SK-N-SH (cell line): ENCODE data around the gene IQCN. TPM values are rescaled to one million over a fixed set of nuclear protein-coding genes. Genes with fewer than 3 reads are reported as not detected.

ENCODE experiments used
- CTCF ChIA-PET: fragments of 300-600, 350-600 bp; formaldehyde crosslinking; extraction: SDS; loops from one replicate; lab custom pipeline; 2021; lab: Yijun Ruan, JAX
- POLR2A ChIA-PET: fragments of 350-600 bp; sonication (Branson Sonifier 250); formaldehyde crosslinking; extraction: SDS; loops from one replicate; lab custom pipeline; 2020; ENCODE audit warnings: antibody characterized with exemption, inconsistent platforms; lab: Yijun Ruan, JAX
- DNase-seq: peaks from one replicate; pipeline ENCODE4 v3.0.0; 2012
- H2AFZ ChIP-seq: fragments of 200-600 bp; sonication (generic); 2 replicates; pipeline ENCODE4 v1.8.1; 2016; ENCODE audit warnings: antibody characterized with exemption, mild to moderate bottlenecking, low read depth
- H3F3A ChIP-seq: fragments of 200-600 bp; sonication (generic); replicated peaks from 2 replicates; pipeline ENCODE3; 2016; ENCODE audit warnings: antibody characterized with exemption, mild to moderate bottlenecking; ENCODE audit not compliant: insufficient read depth
- H3K27ac ChIP-seq, 2 experiments: fragments of 200-500 bp in 1 of 2; fragments of 200-600 bp in 1 of 2; sonication (Bioruptor generic) in 1 of 2; sonication (generic), shearing (Covaris generic) in 1 of 2; 2 replicates each; pipeline versions ENCODE4 v1.5.1 to v1.6.1; 2014 to 2016; ENCODE audit warnings: low read depth in 2 of 2, inconsistent platforms in 1 of 2, low read length in 1 of 2, mild to moderate bottlenecking in 1 of 2, mixed read lengths in 1 of 2
- H3K27me3 ChIP-seq: fragments of 200-600 bp; sonication (generic), shearing (Covaris generic); 2 replicates; pipeline ENCODE4 v1.6.1; 2016; ENCODE audit warnings: mixed run types; ENCODE audit not compliant: insufficient read depth
- H3K36me3 ChIP-seq, 2 experiments: fragments of 200-500 bp in 1 of 2; fragments of 200-600 bp in 1 of 2; sonication (Bioruptor generic) in 1 of 2; sonication (generic) in 1 of 2; replicated peaks in 1 of 2; 2 replicates each; pipeline versions ENCODE3 to v1.5.1; 2014 to 2016; ENCODE audit warnings: low read length in 1 of 2, mild to moderate bottlenecking in 1 of 2; ENCODE audit not compliant: insufficient read depth in 2 of 2, control insufficient read depth in 1 of 2
- H3K4me1 ChIP-seq, 2 experiments: fragments of 200-500 bp in 1 of 2; fragments of 200-600 bp in 1 of 2; sonication (Bioruptor generic) in 1 of 2; sonication (generic), shearing (Covaris generic) in 1 of 2; 2 replicates each; pipeline versions ENCODE4 v1.5.1 to v1.6.1; 2014 to 2016; ENCODE audit warnings: low read depth in 1 of 2, low read length in 1 of 2, mixed run types in 1 of 2; ENCODE audit not compliant: insufficient read depth in 2 of 2, control insufficient read depth in 1 of 2
- H3K4me2 ChIP-seq: fragments of 200-600 bp; sonication (generic), shearing (Covaris generic); 2 replicates; pipeline ENCODE4 v1.6.1; 2017; ENCODE audit warnings: mixed run types
- H3K4me3 ChIP-seq, 2 experiments: fragments of 200-500 bp in 1 of 2; fragments of 200-600 bp in 1 of 2; sonication (Bioruptor generic) in 1 of 2; sonication (generic), shearing (Covaris generic) in 1 of 2; 2 replicates each; pipeline versions ENCODE4 v1.5.1 to v1.8.1; 2014 to 2016; ENCODE audit warnings: low read depth in 2 of 2, inconsistent platforms in 1 of 2, low read length in 1 of 2, mild to moderate bottlenecking in 1 of 2, mixed read lengths in 1 of 2, moderate library complexity in 1 of 2
- H3K79me2 ChIP-seq: fragments of 200-600 bp; sonication (generic); 2 replicates; pipeline ENCODE4 v1.8.1; 2017; ENCODE audit warnings: mild to moderate bottlenecking; ENCODE audit not compliant: insufficient read depth
- H3K9ac ChIP-seq: fragments of 200-600 bp; sonication (generic); 2 replicates; pipeline ENCODE4 v1.6.1; 2017; ENCODE audit warnings: mixed run types
- H3K9me2 ChIP-seq: fragments of 200-600 bp; sonication (generic); 2 replicates; pipeline ENCODE4 v1.6.1; 2017; ENCODE audit warnings: mixed run types
- H3K9me3 ChIP-seq: fragments of 200-600 bp; sonication (generic); 2 replicates; pipeline ENCODE4 v1.6.1; 2017; ENCODE audit warnings: mixed run types, mild to moderate bottlenecking, moderate library complexity
- H4K20me1 ChIP-seq: fragments of 200-600 bp; sonication (generic); 2 replicates; pipeline ENCODE4 v1.6.1; 2017; ENCODE audit warnings: mild to moderate bottlenecking, mixed run types; ENCODE audit not compliant: insufficient read depth
- MEF2A ChIP-seq: IDR thresholded peaks from 2 replicates; pipeline ENCODE4 v1.4.0; 2012; ENCODE audit warnings: low read depth, borderline replicate concordance
- NFIC ChIP-seq: IDR thresholded peaks from 2 replicates; pipeline ENCODE4 v1.4.0; 2012; ENCODE audit warnings: borderline replicate concordance
- RCOR1 ChIP-seq: fragments of 150-350 bp; IDR thresholded peaks from 2 replicates; pipeline ENCODE4 v1.6.1; 2017; ENCODE audit warnings: antibody characterized with exemption, low read length
- RXRA ChIP-seq: IDR thresholded peaks from 2 replicates; pipeline ENCODE4 v1.4.0; 2012; ENCODE audit warnings: low read depth, mild to moderate bottlenecking, borderline replicate concordance
- SIN3A ChIP-seq: IDR thresholded peaks from 2 replicates; pipeline ENCODE4 v1.6.1; 2012; ENCODE audit warnings: low read depth, mild to moderate bottlenecking, low read length, moderate library complexity, borderline replicate concordance
- TCF12 ChIP-seq: IDR thresholded peaks from 2 replicates; pipeline ENCODE4 v1.4.0; 2012
- YY1 ChIP-seq: IDR thresholded peaks from 2 replicates; pipeline ENCODE4 v1.4.0; 2012; ENCODE audit warnings: low read depth, mild to moderate bottlenecking
- WGBS: methylation state at CpG from one replicate; pipeline ENCODE4 v1.1.6; 2017; ENCODE audit warnings: low lambda C conversion rate; 5-methylcytosine and 5-hydroxymethylcytosine counted together
- polyA plus RNA-seq, 3 experiments: library from polyadenylated mRNA; depleted of rRNA; stranded (reverse); fragments of >200 nt; gene quantifications; 2 replicates each; pipeline ENCODE4 v1.2.3, GENCODE V29; 2012

Gene IQCN
- polyA plus RNA-seq, 1 of the 3 experiments (the other 2 are of a cell fraction): 2.5 TPM

GRCh38 chr19:18259893-18260292 is 14.4 kb downstream of the IQCN start:
- Histone ChIP-seq H3K4me1 (no peaks in the 10 kb centered on the region), H3F3A (no peaks in the 10 kb centered on the region), H3K9ac (no peak overlapping the region)
- WGBS: 93% methylated on average over 3 of the region's 4 CpGs
- no peak for TF ChIP-seq MEF2A
- TF ChIP-seq NFIC: no peak
- no peak for TF ChIP-seq TCF12
- TF ChIP-seq RCOR1: no peak
- no peak for TF ChIP-seq RXRA
- no peak for TF ChIP-seq SIN3A
- TF ChIP-seq, all 33 proteins: peak for 0
- Histone ChIP-seq H3K79me2 (no peaks in the 10 kb centered on the region), H4K20me1 (0 out of 2 replicates have a peak, but pooled peaks cover 2% of the 10 kb centered on the region), H3K4me2 (no peak overlapping the region), H3K27ac (no peak overlapping the region), H3K9me3 (no peaks in the 10 kb centered on the region), H3K9me2 (no peaks in the 10 kb centered on the region), H3K27me3 (peaks cover 9% of the 10 kb centered on the region), H2AFZ (no peak overlapping the region), H3K4me3 (no peak overlapping the region), H3K36me3 (peaks cover 0 to 5% of the 10 kb centered on the region in 2 experiments)
- CTCF ChIA-PET: interaction anchor here (0.9 to 19.4 kb wide), 6 partner anchors 8 to 68 kb away, joined by 3 to 505 read pairs (median 24); partner anchors contain the start of genes JUND, MPV17L2 and RAB3A
- POLR2A ChIA-PET: no interaction called here
- no peak for DNase-seq

GRCh38 chr19:18257503-18258470 is 16.5 kb downstream of the IQCN start:
- Histone ChIP-seq H2AFZ (no peak overlapping the region), H3K36me3 (peaks cover 0 to under 1% of the 10 kb centered on the region in 2 experiments), H3K4me3 (no peak overlapping the region), H3K9me2 (no peaks in the 10 kb centered on the region), H3K4me1 (no peaks in the 10 kb centered on the region), H3K9me3 (no peaks in the 10 kb centered on the region), H3K27ac (no peak overlapping the region), H3K27me3 (peaks cover 19% of the 10 kb centered on the region), H3K79me2 (no peaks in the 10 kb centered on the region), H3K9ac (no peak overlapping the region), H3F3A (peaks cover 2% of the 10 kb centered on the region), H4K20me1 (0 out of 2 replicates have a peak, but pooled peaks cover 2% of the 10 kb centered on the region), H3K4me2 (no peak overlapping the region)
- CTCF ChIA-PET: interaction anchor here (0.8 to 19.4 kb wide), 7 partner anchors 14 to 145 kb away, joined by 3 to 505 read pairs (median 5); partner anchors contain the start of genes IQCN, JUND, MPV17L2 and PDE4C
- TF ChIP-seq YY1: no peak
- POLR2A ChIA-PET: interaction anchor here (1.9 kb wide), 1 partner anchor 22 kb away, joined by 4 read pairs; no protein-coding TSS in a partner anchor
- 78% methylated on average over 23 of the region's 55 CpGs for WGBS
- DNase-seq: no peak
